ENCODE results near the gene CFDP1.

DNA sequence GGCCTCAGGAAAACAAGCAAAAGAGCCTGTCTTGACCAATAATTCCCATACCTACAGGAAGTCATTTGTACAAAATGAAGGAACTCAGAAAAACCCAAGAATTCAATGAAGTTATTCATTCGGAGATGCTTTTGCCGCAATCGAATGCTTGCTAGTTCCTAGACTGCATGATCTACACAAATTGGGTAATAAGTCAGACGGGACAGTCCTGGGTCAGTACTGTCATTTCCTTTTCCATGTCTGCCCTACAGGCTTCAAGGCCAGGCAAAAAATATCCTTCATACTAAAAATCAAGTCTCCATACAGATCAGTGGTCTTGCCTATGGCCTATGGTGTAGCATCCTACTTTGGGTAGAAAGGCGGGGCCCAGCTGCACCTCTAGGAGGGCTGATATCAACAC is 71.4 kb downstream of the CFDP1 start:
- TF ChIP-seq CTCF (IDR thresholded peaks at IDR 0.05) (no peak), POLR2A (IDR thresholded peaks at IDR 0.05) (no peak)
